WTC11 (cell line): Measurements from ENCODE around the gene RPL34. TPM values are rescaled to one million over a fixed set of nuclear protein-coding genes. Genes with fewer than 3 reads are reported as not detected.

Experiments
- ATAC-seq: fragments of 200-7000 bp; cut with Tn5 transposase; 2 replicates; pipeline ENCODE4 v1.10.0; 2021; ENCODE audit warnings: mild to moderate bottlenecking, moderate library complexity
- CTCF ChIA-PET: fragments of 300-600 bp; sonication (Branson Sonifier 250); formaldehyde crosslinking; loops from one replicate; lab custom pipeline; 2021; ENCODE audit warnings: antibody characterized with exemption; lab: Charles Lee
- POLR2A ChIA-PET: fragments of 350-600 bp; sonication (Branson Sonifier 250); formaldehyde crosslinking; loops from one replicate; lab custom pipeline; 2021; ENCODE audit warnings: antibody characterized with exemption; lab: Charles Lee
- DNase-seq: peaks from one replicate; pipeline ENCODE4 v3.0.0; 2021; ENCODE audit warnings: low spot score
- H3K27ac Mint-ChIP-seq: 2 replicates; pipeline ENCODE4 v1.8.0; 2021; ENCODE audit warnings: mixed read lengths
- H3K27me3 Mint-ChIP-seq: 2 replicates; pipeline ENCODE4 v1.8.0; 2021; ENCODE audit warnings: low read depth, mild to moderate bottlenecking, moderate library complexity, mixed read lengths
- H3K36me3 Mint-ChIP-seq: 2 replicates; pipeline ENCODE4 v1.8.0; 2021; ENCODE audit warnings: mixed read lengths
- H3K4me1 Mint-ChIP-seq: 2 replicates; pipeline ENCODE4 v1.8.0; 2022; ENCODE audit warnings: mixed read lengths
- H3K4me3 Mint-ChIP-seq: 2 replicates; pipeline ENCODE4 v1.8.0; 2021; ENCODE audit warnings: mild to moderate bottlenecking, moderate library complexity, mixed read lengths
- H3K9me3 Mint-ChIP-seq: 2 replicates; pipeline ENCODE4 v1.8.0; 2021; ENCODE audit warnings: mixed read lengths
- AR ChIP-seq: fragments of 250-450 bp; sonication (Bioruptor Pico); IDR thresholded peaks from 2 replicates; pipeline ENCODE4 v1.9.0; 2021; ENCODE audit warnings: mild to moderate bottlenecking
- ATF2 ChIP-seq: sonication (generic); formaldehyde crosslinking; IDR thresholded peaks from 2 replicates; pipeline ENCODE4 v1.8.1; 2022; ENCODE audit warnings: low read depth, missing genetic modification reagents, borderline replicate concordance
- ATF6 ChIP-seq: sonication (generic); formaldehyde crosslinking; IDR thresholded peaks from 2 replicates; pipeline ENCODE4 v1.8.1; 2023; ENCODE audit warnings: mild to moderate bottlenecking, missing genetic modification reagents
- CBFB ChIP-seq: sonication (generic); formaldehyde crosslinking; IDR thresholded peaks from 2 replicates; pipeline ENCODE4 v1.8.1; 2022; ENCODE audit warnings: mild to moderate bottlenecking, low read depth, missing genetic modification reagents
- JAZF1 ChIP-seq: fragments of 250-450 bp; sonication (Bioruptor Pico); IDR thresholded peaks from 2 replicates; pipeline ENCODE4 v1.9.0; 2021; ENCODE audit warnings: moderate library complexity, mild to moderate bottlenecking, inconsistent platforms
- NFE2L1 ChIP-seq: sonication (generic); formaldehyde crosslinking; IDR thresholded peaks from 2 replicates; pipeline ENCODE4 v1.8.1; 2023; ENCODE audit warnings: missing genetic modification reagents
- NFYB ChIP-seq: sonication (generic); formaldehyde crosslinking; conservative IDR thresholded peaks from 2 replicates; pipeline ENCODE4 v1.8.0; 2022; ENCODE audit warnings: low read depth, missing genetic modification reagents
- NR1H2 ChIP-seq: sonication (generic); formaldehyde crosslinking; IDR thresholded peaks from 2 replicates; pipeline ENCODE4 v1.9.0; 2021; ENCODE audit warnings: mild to moderate bottlenecking, moderate library complexity, missing genetic modification reagents
- NR2C2 ChIP-seq: sonication (generic); formaldehyde crosslinking; IDR thresholded peaks from 2 replicates; pipeline ENCODE4 v1.8.0; 2022; ENCODE audit warnings: mild to moderate bottlenecking, missing genetic modification reagents
- PRRX2 ChIP-seq: fragments of 250-450 bp; sonication (Bioruptor Pico); IDR thresholded peaks from 2 replicates; pipeline ENCODE4 v1.8.0; 2021; ENCODE audit warnings: mild to moderate bottlenecking
- SOX15 ChIP-seq: fragments of 250-450 bp; sonication (Bioruptor Pico); IDR thresholded peaks from 2 replicates; pipeline ENCODE4 v1.9.0; 2021; ENCODE audit warnings: mild to moderate bottlenecking
- SP1 ChIP-seq: sonication (generic); formaldehyde crosslinking; conservative IDR thresholded peaks from 2 replicates; pipeline ENCODE4 v1.8.1; 2022; ENCODE audit warnings: missing genetic modification reagents
- USF1 ChIP-seq: sonication (generic); formaldehyde crosslinking; IDR thresholded peaks from 2 replicates; pipeline ENCODE4 v1.8.0; 2022; ENCODE audit warnings: mild to moderate bottlenecking, missing genetic modification reagents
- USF2 ChIP-seq: sonication (generic); formaldehyde crosslinking; IDR thresholded peaks from 2 replicates; pipeline ENCODE4 v1.8.1; 2023; ENCODE audit warnings: mild to moderate bottlenecking, missing genetic modification reagents, moderate library complexity
- ZNF138 ChIP-seq: sonication (generic); formaldehyde crosslinking; conservative IDR thresholded peaks from 2 replicates; pipeline ENCODE4 v1.8.1; 2022; ENCODE audit warnings: mild to moderate bottlenecking, moderate library complexity, missing genetic modification reagents
- ZNF219 ChIP-seq: sonication (generic); formaldehyde crosslinking; IDR thresholded peaks from 2 replicates; pipeline ENCODE4 v1.8.0; 2023; ENCODE audit warnings: missing genetic modification reagents, mild to moderate bottlenecking, borderline replicate concordance
- ZNF423 ChIP-seq: fragments of 250-450 bp; sonication (Bioruptor Pico); IDR thresholded peaks from 2 replicates; pipeline ENCODE4 v2.1.2; 2022; ENCODE audit warnings: mild to moderate bottlenecking, moderate library complexity
- total RNA-seq: library from RNA; stranded (reverse); gene quantifications from 3 replicates; pipeline ENCODE4 v1.2.3, GENCODE V29; 2021
- TF ChIP-seq, protein P1 (sequence below): sonication (generic); formaldehyde crosslinking; conservative IDR thresholded peaks from 2 replicates; pipeline ENCODE4 v1.8.1; 2023; ENCODE audit warnings: mild to moderate bottlenecking, low read depth, missing genetic modification reagents, moderate library complexity
- TF ChIP-seq, protein P2 (sequence below): sonication (generic); formaldehyde crosslinking; conservative IDR thresholded peaks from 2 replicates; pipeline ENCODE4 v1.8.1; 2022; ENCODE audit warnings: mild to moderate bottlenecking, missing genetic modification reagents
- TF ChIP-seq, protein P3 (sequence below): fragments of 250-450 bp; sonication (Bioruptor Pico); IDR thresholded peaks from 2 replicates; pipeline ENCODE4 v2.1.2; 2022; ENCODE audit warnings: mild to moderate bottlenecking, moderate library complexity
- TF ChIP-seq, protein P4 (sequence below): sonication (generic); formaldehyde crosslinking; IDR thresholded peaks from 2 replicates; pipeline ENCODE4 v1.8.1; 2022; ENCODE audit warnings: mild to moderate bottlenecking, missing genetic modification reagents, moderate library complexity, borderline replicate concordance
- TF ChIP-seq, protein P5 (sequence below): sonication (generic); formaldehyde crosslinking; IDR thresholded peaks from 2 replicates; pipeline ENCODE4 v1.8.1; 2023; ENCODE audit warnings: mild to moderate bottlenecking, missing genetic modification reagents, moderate library complexity

RPL34 gene
- total RNA-seq, 1 experiment from 2014 or later: 1,253 TPM

DNA sequence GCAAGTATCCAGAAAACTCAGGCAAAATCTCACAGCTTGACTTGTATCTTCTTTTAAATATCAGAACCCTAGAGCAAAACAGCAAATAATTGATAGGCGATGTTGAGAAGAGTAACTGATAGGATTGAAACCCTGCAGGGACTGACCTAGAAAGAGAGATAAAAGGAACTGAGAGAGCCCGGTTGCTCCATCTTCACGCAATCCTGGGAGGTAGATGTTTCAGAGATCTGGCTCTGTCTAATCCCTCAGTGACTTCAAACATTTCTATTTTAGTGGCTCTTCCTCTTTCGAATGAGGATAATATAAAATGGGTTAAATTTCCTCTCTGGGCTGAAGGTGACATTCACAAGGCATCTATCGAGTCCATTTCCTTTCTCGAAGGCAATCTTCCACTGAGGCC, 39.3 kb upstream of the RPL34 start (continued):
- TF ChIP-seq, protein P1, sequence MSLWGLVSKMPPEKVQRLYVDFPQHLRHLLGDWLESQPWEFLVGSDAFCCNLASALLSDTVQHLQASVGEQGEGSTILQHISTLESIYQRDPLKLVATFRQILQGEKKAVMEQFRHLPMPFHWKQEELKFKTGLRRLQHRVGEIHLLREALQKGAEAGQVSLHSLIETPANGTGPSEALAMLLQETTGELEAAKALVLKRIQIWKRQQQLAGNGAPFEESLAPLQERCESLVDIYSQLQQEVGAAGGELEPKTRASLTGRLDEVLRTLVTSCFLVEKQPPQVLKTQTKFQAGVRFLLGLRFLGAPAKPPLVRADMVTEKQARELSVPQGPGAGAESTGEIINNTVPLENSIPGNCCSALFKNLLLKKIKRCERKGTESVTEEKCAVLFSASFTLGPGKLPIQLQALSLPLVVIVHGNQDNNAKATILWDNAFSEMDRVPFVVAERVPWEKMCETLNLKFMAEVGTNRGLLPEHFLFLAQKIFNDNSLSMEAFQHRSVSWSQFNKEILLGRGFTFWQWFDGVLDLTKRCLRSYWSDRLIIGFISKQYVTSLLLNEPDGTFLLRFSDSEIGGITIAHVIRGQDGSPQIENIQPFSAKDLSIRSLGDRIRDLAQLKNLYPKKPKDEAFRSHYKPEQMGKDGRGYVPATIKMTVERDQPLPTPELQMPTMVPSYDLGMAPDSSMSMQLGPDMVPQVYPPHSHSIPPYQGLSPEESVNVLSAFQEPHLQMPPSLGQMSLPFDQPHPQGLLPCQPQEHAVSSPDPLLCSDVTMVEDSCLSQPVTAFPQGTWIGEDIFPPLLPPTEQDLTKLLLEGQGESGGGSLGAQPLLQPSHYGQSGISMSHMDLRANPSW (CRISPR knock-in tag): no peak
- TF ChIP-seq SOX15 (CRISPR knock-in tag) (no peak), JAZF1 (CRISPR knock-in tag) (no peak), NR2C2 (CRISPR knock-in tag) (no peak)

DNA sequence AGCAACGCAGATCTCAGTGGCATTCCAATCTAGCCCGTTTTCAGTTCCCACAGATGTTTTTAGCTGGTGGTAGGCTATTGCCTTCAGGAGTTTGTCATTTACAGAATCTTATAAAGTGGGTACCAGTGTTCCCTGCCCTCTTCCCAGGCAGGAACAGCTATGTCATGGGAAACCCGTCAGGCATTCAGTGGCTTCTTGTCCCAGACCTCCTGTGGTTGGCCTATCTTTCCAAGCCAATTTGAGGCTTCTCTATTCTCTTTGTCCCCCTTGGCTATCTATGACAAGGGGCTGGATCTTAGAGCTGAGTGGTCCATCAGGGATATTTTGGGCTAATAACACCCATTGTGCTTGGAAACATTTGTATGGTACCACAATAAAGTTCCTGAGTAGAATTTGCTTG, 33.6 kb upstream of the RPL34 start:
- H3K36me3 Mint-ChIP-seq: no peaks in the 10 kb centered on the region
- no peaks in the 10 kb centered on the region for H3K9me3 Mint-ChIP-seq
- H3K27me3 Mint-ChIP-seq: peaks cover 50% of the 10 kb centered on the region
- TF ChIP-seq NFE2L1 (CRISPR knock-in tag): no peak
- TF ChIP-seq, protein P2, sequence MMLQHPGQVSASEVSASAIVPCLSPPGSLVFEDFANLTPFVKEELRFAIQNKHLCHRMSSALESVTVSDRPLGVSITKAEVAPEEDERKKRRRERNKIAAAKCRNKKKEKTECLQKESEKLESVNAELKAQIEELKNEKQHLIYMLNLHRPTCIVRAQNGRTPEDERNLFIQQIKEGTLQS (CRISPR knock-in tag): no peak
- TF ChIP-seq, protein P3, sequence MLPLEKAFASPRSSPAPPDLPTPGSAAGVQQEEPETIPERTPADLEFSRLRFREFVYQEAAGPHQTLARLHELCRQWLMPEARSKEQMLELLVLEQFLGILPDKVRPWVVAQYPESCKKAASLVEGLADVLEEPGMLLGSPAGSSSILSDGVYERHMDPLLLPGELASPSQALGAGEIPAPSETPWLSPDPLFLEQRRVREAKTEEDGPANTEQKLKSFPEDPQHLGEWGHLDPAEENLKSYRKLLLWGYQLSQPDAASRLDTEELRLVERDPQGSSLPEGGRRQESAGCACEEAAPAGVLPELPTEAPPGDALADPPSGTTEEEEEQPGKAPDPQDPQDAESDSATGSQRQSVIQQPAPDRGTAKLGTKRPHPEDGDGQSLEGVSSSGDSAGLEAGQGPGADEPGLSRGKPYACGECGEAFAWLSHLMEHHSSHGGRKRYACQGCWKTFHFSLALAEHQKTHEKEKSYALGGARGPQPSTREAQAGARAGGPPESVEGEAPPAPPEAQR: no peak
- TF ChIP-seq USF2: no peak
- no peak for TF ChIP-seq ZNF423 (CRISPR knock-in tag)
- TF ChIP-seq NFYB (CRISPR knock-in tag): no peak
- TF ChIP-seq SP1: no peak
- no peak for TF ChIP-seq ZNF219 (CRISPR knock-in tag)
- TF ChIP-seq CBFB (CRISPR knock-in tag): no peak
- TF ChIP-seq, protein P4, sequence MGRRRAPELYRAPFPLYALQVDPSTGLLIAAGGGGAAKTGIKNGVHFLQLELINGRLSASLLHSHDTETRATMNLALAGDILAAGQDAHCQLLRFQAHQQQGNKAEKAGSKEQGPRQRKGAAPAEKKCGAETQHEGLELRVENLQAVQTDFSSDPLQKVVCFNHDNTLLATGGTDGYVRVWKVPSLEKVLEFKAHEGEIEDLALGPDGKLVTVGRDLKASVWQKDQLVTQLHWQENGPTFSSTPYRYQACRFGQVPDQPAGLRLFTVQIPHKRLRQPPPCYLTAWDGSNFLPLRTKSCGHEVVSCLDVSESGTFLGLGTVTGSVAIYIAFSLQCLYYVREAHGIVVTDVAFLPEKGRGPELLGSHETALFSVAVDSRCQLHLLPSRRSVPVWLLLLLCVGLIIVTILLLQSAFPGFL: no peak
- TF ChIP-seq USF1 (CRISPR knock-in tag): no peak
- TF ChIP-seq ATF2 (CRISPR knock-in tag): no peak
- no peak for TF ChIP-seq ZNF138 (CRISPR knock-in tag)
- TF ChIP-seq, protein P5, sequence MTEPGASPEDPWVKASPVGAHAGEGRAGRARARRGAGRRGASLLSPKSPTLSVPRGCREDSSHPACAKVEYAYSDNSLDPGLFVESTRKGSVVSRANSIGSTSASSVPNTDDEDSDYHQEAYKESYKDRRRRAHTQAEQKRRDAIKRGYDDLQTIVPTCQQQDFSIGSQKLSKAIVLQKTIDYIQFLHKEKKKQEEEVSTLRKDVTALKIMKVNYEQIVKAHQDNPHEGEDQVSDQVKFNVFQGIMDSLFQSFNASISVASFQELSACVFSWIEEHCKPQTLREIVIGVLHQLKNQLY: no peak
- no peak for TF ChIP-seq NR1H2 (CRISPR knock-in tag)
- TF ChIP-seq AR: no peak
- no peak for TF ChIP-seq PRRX2 (CRISPR knock-in tag)
- no peak for TF ChIP-seq ATF6 (CRISPR knock-in tag)
- TF ChIP-seq, all 79 proteins: peak for 0
- Mint-ChIP-seq H3K4me3 (no peak overlapping the region), H3K27ac (no peak overlapping the region), H3K4me1 (no peaks in the 10 kb centered on the region)
- no peak for DNase-seq
- no peak for ATAC-seq
- ChIA-PET CTCF (interaction anchor here (1.4 kb wide), 1 partner anchor 568 kb away, joined by 3 read pairs; no protein-coding TSS in a partner anchor), POLR2A (no interaction called here)
